HPDE6-E6E7 (cell line): ENCODE measurements around the gene POU2F3.

Experiments
- DNase-seq: peaks from one replicate; pipeline ENCODE4 v3.0.0; 2011; ENCODE audit warnings: missing footprints; ENCODE audit errors: extremely low spot score

The POU2F3 gene

GRCh38 chr11:120226714-120227113 is 13.2 kb upstream of the POU2F3 start:
- DNase-seq, result no peak

- DNase-seq, result no peak
Measured at GRCh38 chr11:120227228-120227852, 12.6 kb upstream of the POU2F3 start.

- DNase-seq, result no peak
Measured at GRCh38 chr11:120228794-120229384, 11.1 kb upstream of the POU2F3 start.

- no peak for DNase-seq
Measured at GRCh38 chr11:120229451-120230424, 10.2 kb upstream of the POU2F3 start.

- no peak for DNase-seq
Measured at GRCh38 chr11:120230433-120231071, 9.4 kb upstream of the POU2F3 start.

- DNase-seq, result no peak
Measured at GRCh38 chr11:120231963-120232362, 8.0 kb upstream of the POU2F3 start.

- DNase-seq, result no peak
Measured at GRCh38 chr11:120233207-120233803, 6.6 kb upstream of the POU2F3 start.

GRCh38 chr11:120235024-120235628 is 4.8 kb upstream of the POU2F3 start:
- peak; percentile 85 for DNase-seq

- DNase-seq, result no peak
Measured at GRCh38 chr11:120236169-120237107, 3.5 kb upstream of the POU2F3 start.

GRCh38 chr11:120238968-120239620 is 846 bp upstream of the POU2F3 start:
- no peak for DNase-seq

GRCh38 chr11:120240866-120241265 is 926 bp downstream of the POU2F3 start:
- no peak for DNase-seq

- no peak for DNase-seq
Measured at GRCh38 chr11:120241277-120241676, 1.3 kb downstream of the POU2F3 start.

GRCh38 chr11:120243221-120243620 is 3.3 kb downstream of the POU2F3 start:
- DNase-seq, result no peak

GRCh38 chr11:120244476-120245365 is 4.8 kb downstream of the POU2F3 start:
- no peak for DNase-seq

GRCh38 chr11:120245434-120245833 is 5.5 kb downstream of the POU2F3 start:
- no peak for DNase-seq

GRCh38 chr11:120248551-120249278 is 8.8 kb downstream of the POU2F3 start:
- peak; percentile 52 for DNase-seq

- no peak for DNase-seq
Measured at GRCh38 chr11:120249279-120250262, 9.6 kb downstream of the POU2F3 start.
